K562 (cell line): Measurements from ENCODE around the gene INTS13. TPM values are rescaled to one million over a fixed set of nuclear protein-coding genes. Genes with fewer than 3 reads are reported as not detected.

ENCODE experiments used
- ATAC-seq: fragments of 200-7000 bp; cut with Tn5 transposase; 3 replicates; pipeline ENCODE4 v1.9.1; 2020; ENCODE audit warnings: moderate library complexity
- BruUV-seq: library from RNA; stranded (reverse); fragments of 400-500 nt; replicated peaks from 2 replicates; lab custom pipeline; 2021; lab: Mats Ljungman, UMichigan
- CTCF ChIA-PET: fragments of 300-600 bp; formaldehyde crosslinking; extraction: SDS; loops from one replicate; lab custom pipeline; 2021; ENCODE audit warnings: low intra/inter-chr PET ratio; lab: Yijun Ruan, JAX
- POLR2A ChIA-PET: fragments of 300-600, 350-650 bp; sonication (Branson Sonifier 250); formaldehyde crosslinking; extraction: SDS; loops from one replicate; lab custom pipeline; 2021; ENCODE audit warnings: antibody characterized with exemption, inconsistent platforms; lab: Yijun Ruan, JAX
- DNase-seq, 4 experiments: peaks; one replicate each; pipeline versions ENCODE4 v3.0.0 to v3.0.0-alpha.2; 2011 to 2018; ENCODE audit warnings: low spot score in 3 of 4, mixed read lengths in 3 of 4; ENCODE audit errors: extremely low read depth in 1 of 4
- FAIRE-seq: peaks from 2 replicates; lab custom pipeline; 2011; peaks lifted over from hg19 to GRCh38; lab: Jason Lieb, UNC
- H2AFZ ChIP-seq: 2 replicates; pipeline ENCODE4 v1.6.0; 2011; ENCODE audit warnings: low read depth, low read length, control low read depth, inconsistent platforms
- H3K27ac ChIP-seq: fragments of 200-600 bp; 3 replicates; pipeline ENCODE4 v1.8.0; 2011; ENCODE audit warnings: low read depth, mild to moderate bottlenecking, control low read depth, inconsistent platforms, low read length, moderate library complexity, mixed read lengths; ENCODE audit errors: extremely low read depth
- H3K27me3 ChIP-seq, 2 experiments: fragments of 300-600 bp in 1 of 2; 2 replicates in 1 of 2; 3 replicates in 1 of 2; pipeline versions ENCODE4 v1.6.0 to v1.8.0; 2011; ENCODE audit warnings: inconsistent platforms in 2 of 2, low read length in 2 of 2, mild to moderate bottlenecking in 1 of 2, mixed read lengths in 1 of 2, moderate library complexity in 1 of 2; ENCODE audit not compliant: control insufficient read depth in 2 of 2, insufficient read depth in 2 of 2
- H3K36me3 ChIP-seq: fragments of 300-600 bp; 3 replicates; pipeline ENCODE4 v1.8.0; 2011; ENCODE audit warnings: mild to moderate bottlenecking, low read length, inconsistent platforms; ENCODE audit not compliant: control insufficient read depth, insufficient read depth
- H3K4me1 ChIP-seq, 2 experiments: fragments of 200-600 bp in 1 of 2; replicated peaks in 1 of 2; 2 replicates in 1 of 2; 3 replicates in 1 of 2; pipeline versions ENCODE4 v1.5.1 to v1.8.0; 2011; ENCODE audit warnings: inconsistent platforms in 2 of 2, low read length in 2 of 2, mild to moderate bottlenecking in 1 of 2, mixed read lengths in 1 of 2, moderate library complexity in 1 of 2; ENCODE audit not compliant: control insufficient read depth in 2 of 2, insufficient read depth in 2 of 2
- H3K4me2 ChIP-seq: 2 replicates; pipeline ENCODE4 v1.6.1; 2011; ENCODE audit warnings: low read length, control low read depth, inconsistent platforms, mixed read lengths; ENCODE audit not compliant: insufficient read depth
- H3K4me3 ChIP-seq: fragments of 200-600 bp; sonication (generic), shearing (Covaris generic); 2 replicates; pipeline ENCODE4 v1.5.1; 2016; ENCODE audit warnings: control low read depth, inconsistent platforms
- H3K79me2 ChIP-seq: fragments of 200-600 bp; 3 replicates; pipeline ENCODE4 v1.8.0; 2011; ENCODE audit warnings: low read length, inconsistent platforms; ENCODE audit not compliant: control insufficient read depth, insufficient read depth
- H3K9ac ChIP-seq, 2 experiments: 2 replicates each; pipeline versions ENCODE4 v1.6.0 to v1.6.1; 2011; ENCODE audit warnings: low read depth in 2 of 2, low read length in 2 of 2, control low read depth in 1 of 2, inconsistent platforms in 1 of 2, mild to moderate bottlenecking in 1 of 2, mixed read lengths in 1 of 2; ENCODE audit not compliant: insufficient read depth in 1 of 2
- H3K9me1 ChIP-seq: one replicate; pipeline ENCODE4 v1.6.0; 2011; ENCODE audit warnings: inconsistent platforms, mild to moderate bottlenecking, low read length, moderate library complexity; ENCODE audit not compliant: control insufficient read depth, insufficient read depth
- H3K9me3 ChIP-seq: replicated peaks from 2 replicates; pipeline ENCODE4 v1.5.1; 2011; ENCODE audit warnings: low read depth, low read length, inconsistent platforms; ENCODE audit not compliant: control insufficient read depth, insufficient read depth
- H4K20me1 ChIP-seq: replicated peaks from 2 replicates; pipeline ENCODE4 v1.6.1; 2011; ENCODE audit warnings: low read length, inconsistent platforms, mixed read lengths; ENCODE audit not compliant: control insufficient read depth, insufficient read depth
- HSF4 ChIP-seq: fragments of 250-450 bp; sonication (Bioruptor Pico); IDR thresholded peaks from 2 replicates; pipeline ENCODE4 v2.1.2; 2022; ENCODE audit warnings: mild to moderate bottlenecking, moderate library complexity, borderline replicate concordance
- JUND ChIP-seq, 2 experiments: IDR thresholded peaks; 2 replicates in 1 of 2; 3 replicates in 1 of 2; pipeline ENCODE4 v1.6.1; 2011; ENCODE audit warnings: borderline replicate concordance in 2 of 2, low read depth in 2 of 2, low read length in 2 of 2, improper control_type of control experiment in 1 of 2, missing biosample characterization in 1 of 2, missing genetic modification characterization in 1 of 2, missing genetic modification reagents in 1 of 2
- ZNF354B ChIP-seq: fragments of 250-450 bp; sonication (Bioruptor Pico); IDR thresholded peaks from 2 replicates; pipeline ENCODE4 v1.4.0; 2020
- WGBS: fragments of 100-300 bp; shearing (Covaris generic); methylation state at CpG from one replicate; pipeline ENCODE4 v1.1.6; 2016; ENCODE audit warnings: low coverage, mixed read lengths; ENCODE audit not compliant: insufficient coverage; ENCODE audit errors: missing lambda C conversion rate; 5-methylcytosine and 5-hydroxymethylcytosine counted together
- in situ Hi-C: fragments of 300-500 bp; cut with MboI; formaldehyde crosslinking; loops from 4 replicates; pipeline ENCODE4 v1.15.0; 2018; ENCODE audit warnings: inconsistent platforms, mixed read lengths
- intact Hi-C: fragments of 100-400 bp; cut with micrococcal nuclease; formaldehyde crosslinking; loops from 2 replicates; pipeline ENCODE4 v1.14.2; 2022
- polyA plus RNA-seq, 8 experiments: library from polyadenylated mRNA; depleted of rRNA in 4 of 8; stranded (reverse) in 5 of 8; unstranded in 3 of 8; fragments of >200 nt; fragmentation: Nextera tagmentation in 2 of 8; fragmentation: Illumina TruSeq in 1 of 8; extraction: Ambion mirVana in 2 of 8; extraction: Trizol in 1 of 8; gene quantifications; 2 replicates each; pipeline versions ENCODE4 v1.2.1 to v1.2.3, GENCODE V29; 2011 to 2014; ENCODE audit warnings: inconsistent platforms in 1 of 8, missing spikeins in 1 of 8
- total RNA-seq, 7 experiments: library from RNA; depleted of rRNA in 6 of 7; stranded (reverse); fragments of >200 nt in 6 of 7; fragmentation: Illumina TruSeq in 2 of 7; extraction: Trizol in 2 of 7; gene quantifications; 2 replicates each; pipeline versions ENCODE4 v1.2.1 to v1.2.3, GENCODE V29; 2011 to 2021; ENCODE audit warnings: low replicate concordance in 1 of 7
- TF ChIP-seq, protein P1 (sequence below), 3 experiments: fragments of 200-800 bp in 1 of 3; fragments of 250-450 bp in 1 of 3; fragments of 450-650 bp in 1 of 3; sonication (Bioruptor Pico) in 1 of 3; sonication (Bioruptor generic) in 1 of 3; formaldehyde crosslinking in 1 of 3; IDR thresholded peaks; 2 replicates each; pipeline versions ENCODE4 v1.6.1 to v1.8.0; 2016 to 2022; ENCODE audit warnings: mild to moderate bottlenecking in 2 of 3, missing genetic modification characterization in 2 of 3, missing compliant biosample characterization in 1 of 3, moderate library complexity in 1 of 3
- TF ChIP-seq, protein P2 (sequence below): fragments of 450-650 bp; IDR thresholded peaks from 2 replicates; pipeline ENCODE4 v1.6.1; 2017; ENCODE audit warnings: antibody characterized with exemption, mild to moderate bottlenecking

The INTS13 gene
- total and polyA plus RNA-seq, 9 of the 15 experiments (the other 6 are each of a cell fraction or from before 2014, with no cell fraction given), result 48.3 to 91.8 (median 78.1) TPM

DNA sequence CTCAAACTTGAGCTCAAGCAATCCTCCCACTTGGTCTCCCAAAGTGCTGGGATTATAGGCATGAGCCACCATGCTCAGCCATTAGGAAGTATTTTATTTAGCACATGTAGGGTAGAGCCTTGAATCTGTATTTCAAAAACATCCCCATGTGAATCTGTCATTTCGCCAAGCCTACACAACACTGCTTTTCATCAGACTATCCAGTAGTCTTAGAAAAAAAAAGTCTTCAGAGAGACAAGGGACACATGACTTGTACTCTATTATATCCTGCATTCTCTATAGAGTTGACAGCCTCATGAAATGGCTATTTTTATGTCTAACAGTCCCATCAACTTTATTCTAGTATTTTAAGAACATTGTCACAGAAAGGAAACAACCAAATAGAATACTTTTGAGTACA is 41.0 kb upstream of the INTS13 start:
- intact Hi-C loops, result no loop called here
- Histone ChIP-seq H3K4me2 (no peak overlapping the region), H4K20me1 (no peaks in the 10 kb centered on the region), H2AFZ (no peak overlapping the region), H3K4me1 (no peaks in the 10 kb centered on the region), H3K9me3 (no peaks in the 10 kb centered on the region), H3K27me3 (no peaks in the 10 kb centered on the region), H3K9ac (no peak overlapping the region), H3K4me3 (no peak overlapping the region), H3K79me2 (no peaks in the 10 kb centered on the region), H3K27ac (no peak overlapping the region), H3K36me3 (peaks cover 21% of the 10 kb centered on the region; the same call in 2 of the 3 replicates), H3K9me1 (no peaks in the 10 kb centered on the region)
- BruUV-seq, result no TSS peak
- no peak for DNase-seq
- 38% methylated on average over 1 of the region's 1 CpG for WGBS
- in situ Hi-C loops, result no loop called here
- ChIA-PET CTCF (no interaction called here), POLR2A (interaction anchor here (0.6 kb wide), 1 partner anchor 221 kb away, joined by 3 read pairs; no protein-coding TSS in a partner anchor)
- no peak for ATAC-seq
- TF ChIP-seq HSF4 (CRISPR knock-in tag) (no peak), ZNF354B (no peak), JUND (IDR thresholded peaks at IDR 0.05; ENCODE audit: borderline replicate concordance, low read depth, low read length) (no peak), JUND (tag; IDR thresholded peaks at IDR 0.05; ENCODE audit: borderline replicate concordance, low read depth, low read length) (no peak)
- TF ChIP-seq, protein P1, sequence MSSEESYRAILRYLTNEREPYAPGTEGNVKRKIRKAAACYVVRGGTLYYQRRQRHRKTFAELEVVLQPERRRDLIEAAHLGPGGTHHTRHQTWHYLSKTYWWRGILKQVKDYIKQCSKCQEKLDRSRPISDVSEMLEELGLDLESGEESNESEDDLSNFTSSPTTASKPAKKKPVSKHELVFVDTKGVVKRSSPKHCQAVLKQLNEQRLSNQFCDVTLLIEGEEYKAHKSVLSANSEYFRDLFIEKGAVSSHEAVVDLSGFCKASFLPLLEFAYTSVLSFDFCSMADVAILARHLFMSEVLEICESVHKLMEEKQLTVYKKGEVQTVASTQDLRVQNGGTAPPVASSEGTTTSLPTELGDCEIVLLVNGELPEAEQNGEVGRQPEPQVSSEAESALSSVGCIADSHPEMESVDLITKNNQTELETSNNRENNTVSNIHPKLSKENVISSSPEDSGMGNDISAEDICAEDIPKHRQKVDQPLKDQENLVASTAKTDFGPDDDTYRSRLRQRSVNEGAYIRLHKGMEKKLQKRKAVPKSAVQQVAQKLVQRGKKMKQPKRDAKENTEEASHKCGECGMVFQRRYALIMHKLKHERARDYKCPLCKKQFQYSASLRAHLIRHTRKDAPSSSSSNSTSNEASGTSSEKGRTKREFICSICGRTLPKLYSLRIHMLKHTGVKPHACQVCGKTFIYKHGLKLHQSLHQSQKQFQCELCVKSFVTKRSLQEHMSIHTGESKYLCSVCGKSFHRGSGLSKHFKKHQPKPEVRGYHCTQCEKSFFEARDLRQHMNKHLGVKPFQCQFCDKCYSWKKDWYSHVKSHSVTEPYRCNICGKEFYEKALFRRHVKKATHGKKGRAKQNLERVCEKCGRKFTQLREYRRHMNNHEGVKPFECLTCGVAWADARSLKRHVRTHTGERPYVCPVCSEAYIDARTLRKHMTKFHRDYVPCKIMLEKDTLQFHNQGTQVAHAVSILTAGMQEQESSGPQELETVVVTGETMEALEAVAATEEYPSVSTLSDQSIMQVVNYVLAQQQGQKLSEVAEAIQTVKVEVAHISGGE (CRISPR knock-in tag; IDR thresholded peaks at IDR 0.05), result no peak
- TF ChIP-seq, protein P2, sequence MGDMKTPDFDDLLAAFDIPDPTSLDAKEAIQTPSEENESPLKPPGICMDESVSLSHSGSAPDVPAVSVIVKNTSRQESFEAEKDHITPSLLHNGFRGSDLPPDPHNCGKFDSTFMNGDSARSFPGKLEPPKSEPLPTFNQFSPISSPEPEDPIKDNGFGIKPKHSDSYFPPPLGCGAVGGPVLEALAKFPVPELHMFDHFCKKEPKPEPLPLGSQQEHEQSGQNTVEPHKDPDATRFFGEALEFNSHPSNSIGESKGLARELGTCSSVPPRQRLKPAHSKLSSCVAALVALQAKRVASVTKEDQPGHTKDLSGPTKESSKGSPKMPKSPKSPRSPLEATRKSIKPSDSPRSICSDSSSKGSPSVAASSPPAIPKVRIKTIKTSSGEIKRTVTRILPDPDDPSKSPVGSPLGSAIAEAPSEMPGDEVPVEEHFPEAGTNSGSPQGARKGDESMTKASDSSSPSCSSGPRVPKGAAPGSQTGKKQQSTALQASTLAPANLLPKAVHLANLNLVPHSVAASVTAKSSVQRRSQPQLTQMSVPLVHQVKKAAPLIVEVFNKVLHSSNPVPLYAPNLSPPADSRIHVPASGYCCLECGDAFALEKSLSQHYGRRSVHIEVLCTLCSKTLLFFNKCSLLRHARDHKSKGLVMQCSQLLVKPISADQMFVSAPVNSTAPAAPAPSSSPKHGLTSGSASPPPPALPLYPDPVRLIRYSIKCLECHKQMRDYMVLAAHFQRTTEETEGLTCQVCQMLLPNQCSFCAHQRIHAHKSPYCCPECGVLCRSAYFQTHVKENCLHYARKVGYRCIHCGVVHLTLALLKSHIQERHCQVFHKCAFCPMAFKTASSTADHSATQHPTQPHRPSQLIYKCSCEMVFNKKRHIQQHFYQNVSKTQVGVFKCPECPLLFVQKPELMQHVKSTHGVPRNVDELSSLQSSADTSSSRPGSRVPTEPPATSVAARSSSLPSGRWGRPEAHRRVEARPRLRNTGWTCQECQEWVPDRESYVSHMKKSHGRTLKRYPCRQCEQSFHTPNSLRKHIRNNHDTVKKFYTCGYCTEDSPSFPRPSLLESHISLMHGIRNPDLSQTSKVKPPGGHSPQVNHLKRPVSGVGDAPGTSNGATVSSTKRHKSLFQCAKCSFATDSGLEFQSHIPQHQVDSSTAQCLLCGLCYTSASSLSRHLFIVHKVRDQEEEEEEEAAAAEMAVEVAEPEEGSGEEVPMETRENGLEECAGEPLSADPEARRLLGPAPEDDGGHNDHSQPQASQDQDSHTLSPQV, result no peak
- no peak for FAIRE-seq
